ENCODE results near the gene RCN1. TPM values are rescaled to one million over a fixed set of nuclear protein-coding genes. Genes with fewer than 3 reads are reported as not detected.

The RCN1 gene
- total and polyA plus RNA-seq, 2 of the 8 experiments (the other 6 are each of a cell fraction or from before 2014, with no cell fraction given): 45.1 to 123 TPM

- no peak overlapping the region for H3K4ac ChIP-seq (replicated peaks; ENCODE audit: insufficient read length, low read depth, low read length)
- TF ChIP-seq NRF1 (IDR thresholded peaks at IDR 0.05; ENCODE audit: low read depth, low read length) (no peak), SRF (IDR thresholded peaks at IDR 0.05; ENCODE audit: low read depth, low read length) (no peak), HDAC6 (IDR thresholded peaks at IDR 0.05; ENCODE audit: low read depth, low read length) (no peak)
Measured at GRCh38 chr11:32094923-32095322, 4.0 kb downstream of the RCN1 start.

More at GRCh38 chr11:32094923-32095322, 4.0 kb downstream of the RCN1 start:
- Histone ChIP-seq H3K4me3 (ENCODE audit: extremely low read depth in 1 of 4, insufficient read depth in 2 of 4, low read depth in 3 of 4, low read length in 4 of 4) (no peak overlapping the region), H3K14ac (ENCODE audit: insufficient read length) (no peak overlapping the region), H3K9me3 (ENCODE audit: insufficient read depth in 2 of 2, low read depth in 1 of 2, low read length in 1 of 2) (no peaks in the 10 kb centered on the region), H3K27me3 (replicated peaks in 1 of 4; ENCODE audit: control insufficient read depth in 3 of 4, extremely low read depth in 1 of 4, insufficient read depth in 3 of 4, low read length in 3 of 4) (no peaks in the 10 kb centered on the region; a peak in 1 of 7 replicates), H3K18ac (ENCODE audit: extremely low read depth, low read length) (no peak overlapping the region), H4K20me1 (replicated peaks in 1 of 2; ENCODE audit: control insufficient read depth in 1 of 2, insufficient read depth in 2 of 2, low read length in 2 of 2) (peaks cover 3 to 27% of the 10 kb centered on the region in 2 experiments), H2BK5ac (ENCODE audit: low read depth, low read length) (no peak overlapping the region), H3K36me3 (ENCODE audit: control insufficient read depth in 2 of 4, insufficient read depth in 4 of 4, low read length in 3 of 4) (peaks cover 7 to 32% (median 23%) of the 10 kb centered on the region in 4 experiments; a peak in 7 of 8 replicates), H2BK12ac (ENCODE audit: low read depth, low read length) (no peak overlapping the region), H2BK15ac (ENCODE audit: low read length) (no peak overlapping the region), H2AFZ (ENCODE audit: low read length) (no peak overlapping the region), H3K56ac (replicated peaks; ENCODE audit: insufficient read length, low read depth, low read length) (no peak overlapping the region), H4K5ac (ENCODE audit: insufficient read length, low read depth, low read length) (no peak overlapping the region), H3K27ac (ENCODE audit: low read depth, low read length) (no peak overlapping the region), H4K8ac (ENCODE audit: extremely low read depth, insufficient read depth, low read length) (no peak overlapping the region), H2BK120ac (replicated peaks; ENCODE audit: low read depth, low read length) (no peak overlapping the region), H2BK20ac (ENCODE audit: low read length) (no peak overlapping the region), H2AK5ac (ENCODE audit: low read depth, low read length) (no peak overlapping the region), H3K79me1 (ENCODE audit: low read depth, low read length) (peaks cover 20% of the 10 kb centered on the region), H3K4me2 (ENCODE audit: insufficient read depth in 1 of 2, low read depth in 2 of 2, low read length in 2 of 2) (no peak overlapping the region), H3K9ac (replicated peaks in 1 of 4; ENCODE audit: extremely low read depth in 1 of 4, low read depth in 3 of 4, low read length in 3 of 4) (no peak overlapping the region), H4K91ac (replicated peaks; ENCODE audit: insufficient read length, low read length) (no peak overlapping the region), H3K79me2 (ENCODE audit: control insufficient read depth in 1 of 2, insufficient read depth in 2 of 2, low read length in 2 of 2) (peaks cover 14 to 57% of the 10 kb centered on the region in 2 experiments; a peak in 3 of 4 replicates), H3K4me1 (replicated peaks in 1 of 4; ENCODE audit: control insufficient read depth in 3 of 4, insufficient read depth in 4 of 4, low read length in 3 of 4) (peaks cover 0 to 12% (median 3%) of the 10 kb centered on the region in 4 experiments; a peak in 4 of 7 replicates), H3K23ac (ENCODE audit: insufficient read length) (no peak overlapping the region), H3K23me2 (ENCODE audit: low read depth, low read length) (peaks cover 6% of the 10 kb centered on the region; the same call in 1 of the 2 replicates)
- WGBS, 2 experiments (ENCODE audit: extremely low coverage in 1 of 2, insufficient coverage in 1 of 2, insufficient read length in 1 of 2, insufficient replicate concordance in 2 of 2, low coverage in 1 of 2, low lambda C conversion rate in 2 of 2, missing lambda C conversion rate in 1 of 2): 92% methylated on average over 1 of the region's 1 CpG; no CpG with 5 or more reads in 1 of the 2 experiments
- DNase-seq (ENCODE audit: low read depth in 1 of 2, low spot score in 2 of 2): no peak
- ChIA-PET CTCF (ENCODE audit: partially characterized antibody) (interaction anchor here (0.7 kb wide), 1 partner anchor 23 kb away, joined by 3 read pairs; no protein-coding TSS in a partner anchor), POLR2A (ENCODE audit: partially characterized antibody) (interaction anchor here (1.0 to 2.6 kb wide), 4 partner anchors 9 to 25 kb away, joined by 3 to 8 read pairs (median 4); no protein-coding TSS in a partner anchor)
- FAIRE-seq: no peak

Data from H1 (cell line).